GM23338 (cell line): ENCODE results near the gene REELD1. TPM values are rescaled to one million over a fixed set of nuclear protein-coding genes. Genes with fewer than 3 reads are reported as not detected.

Experiments
- ATAC-seq: fragments of 200-7000 bp; cut with Tn5 transposase; 3 replicates; pipeline ENCODE4 v1.9.1; 2020
- DNase-seq: peaks from one replicate; pipeline ENCODE4 v3.0.0-alpha.2; 2015; ENCODE audit warnings: low spot score
- H2AFZ ChIP-seq: fragments of 200-600 bp; sonication (generic); 2 replicates; pipeline ENCODE4 v1.8.0; 2016; ENCODE audit warnings: antibody characterized with exemption, mild to moderate bottlenecking, moderate library complexity
- H3F3A ChIP-seq: fragments of 200-600 bp; sonication (generic); replicated peaks from 2 replicates; pipeline ENCODE4 v1.8.0; 2017; ENCODE audit warnings: antibody characterized with exemption, mixed run types, low read depth
- H3K27ac ChIP-seq: fragments of 200-600 bp; sonication (generic); 2 replicates; pipeline ENCODE4 v1.6.1; 2016; ENCODE audit warnings: low read depth
- H3K27me3 ChIP-seq: fragments of 200-600 bp; sonication (generic); 2 replicates; pipeline ENCODE4 v1.8.0; 2016; ENCODE audit warnings: mild to moderate bottlenecking, mixed run types, moderate library complexity; ENCODE audit not compliant: insufficient read depth
- H3K36me3 ChIP-seq: fragments of 200-600 bp; sonication (generic); 2 replicates; pipeline ENCODE4 v1.8.0; 2016; ENCODE audit warnings: mild to moderate bottlenecking; ENCODE audit not compliant: insufficient read depth
- H3K4me1 ChIP-seq: fragments of 200-600 bp; sonication (generic); 2 replicates; pipeline ENCODE4 v1.8.0; 2016; ENCODE audit warnings: mild to moderate bottlenecking, moderate library complexity; ENCODE audit not compliant: insufficient read depth
- H3K4me2 ChIP-seq: fragments of 200-600 bp; sonication (generic); 2 replicates; pipeline ENCODE4 v1.7.1; 2017; ENCODE audit warnings: mixed run types
- H3K4me3 ChIP-seq: fragments of 200-600 bp; sonication (generic); 2 replicates; pipeline ENCODE4 v1.6.1; 2016; ENCODE audit warnings: mixed run types
- H3K79me2 ChIP-seq: fragments of 200-600 bp; sonication (generic); replicated peaks from 2 replicates; pipeline ENCODE4 v1.8.0; 2017; ENCODE audit warnings: mild to moderate bottlenecking; ENCODE audit not compliant: insufficient read depth
- H3K9me2 ChIP-seq: fragments of 200-600 bp; sonication (generic); 2 replicates; pipeline ENCODE4 v1.8.0; 2017; ENCODE audit not compliant: insufficient read depth
- H4K20me1 ChIP-seq: fragments of 200-600 bp; sonication (generic); replicated peaks from 2 replicates; pipeline ENCODE4 v1.8.0; 2017; ENCODE audit warnings: mild to moderate bottlenecking; ENCODE audit not compliant: insufficient read depth
- H3K27ac Mint-ChIP-seq: 2 replicates; pipeline ENCODE4 v1.8.0; 2020; ENCODE audit warnings: inconsistent platforms, mild to moderate bottlenecking, moderate library complexity, mixed read lengths
- H3K27me3 Mint-ChIP-seq: 3 replicates; pipeline ENCODE4 v1.8.0; 2022; ENCODE audit warnings: low read depth, mild to moderate bottlenecking, moderate library complexity, mixed read lengths, inconsistent platforms; ENCODE audit not compliant: insufficient read depth, poor library complexity
- H3K36me3 Mint-ChIP-seq: 3 replicates; pipeline ENCODE4 v1.8.0; 2021; ENCODE audit warnings: low read depth, mild to moderate bottlenecking, inconsistent platforms, moderate library complexity, mixed read lengths
- H3K4me1 Mint-ChIP-seq: 3 replicates; pipeline ENCODE4 v1.8.0; 2020; ENCODE audit warnings: mild to moderate bottlenecking, inconsistent platforms, mixed read lengths
- H3K4me3 Mint-ChIP-seq: 3 replicates; pipeline ENCODE4 v1.8.0; 2021; ENCODE audit warnings: moderate library complexity, mild to moderate bottlenecking, inconsistent platforms, mixed read lengths
- H3K9me3 Mint-ChIP-seq: 3 replicates; pipeline ENCODE4 v1.8.0; 2020; ENCODE audit warnings: moderate library complexity, mild to moderate bottlenecking, inconsistent platforms, mixed read lengths
- CREB1 ChIP-seq: fragments of 250-450 bp; sonication (Bioruptor Pico); IDR thresholded peaks from 2 replicates; pipeline ENCODE4 v1.5.0; 2020; ENCODE audit warnings: low read depth, mild to moderate bottlenecking, moderate library complexity
- EZH2 ChIP-seq: fragments of 200-600 bp; sonication (generic); IDR thresholded peaks from one replicate; pipeline ENCODE4 v1.8.0; 2017; ENCODE audit warnings: antibody characterized with exemption, mild to moderate bottlenecking, low read depth; ENCODE audit not compliant: unreplicated experiment
- EZH2phosphoT487 ChIP-seq: fragments of 200-600 bp; sonication (generic); IDR thresholded peaks from one replicate; pipeline ENCODE4 v1.8.1; 2018; ENCODE audit warnings: antibody characterized with exemption; ENCODE audit not compliant: unreplicated experiment
- JUNB ChIP-seq: IDR thresholded peaks from one replicate; pipeline ENCODE4 v1.6.1; 2016; ENCODE audit warnings: antibody characterized with exemption; ENCODE audit not compliant: unreplicated experiment
- NANOG ChIP-seq: IDR thresholded peaks from 2 replicates; pipeline ENCODE4 v1.6.1; 2016; ENCODE audit warnings: antibody characterized with exemption, borderline replicate concordance
- POLR2AphosphoS5 ChIP-seq: IDR thresholded peaks from 2 replicates; pipeline ENCODE4 v1.6.1; 2016; ENCODE audit warnings: antibody characterized with exemption, low read depth
- STAT1 ChIP-seq: IDR thresholded peaks from one replicate; pipeline ENCODE4 v1.6.1; 2016; ENCODE audit warnings: antibody characterized with exemption; ENCODE audit not compliant: unreplicated experiment
- ZNF114 ChIP-seq: fragments of 250-450 bp; sonication (Bioruptor Pico); IDR thresholded peaks from 2 replicates; pipeline ENCODE4 v1.5.0; 2020; ENCODE audit warnings: mild to moderate bottlenecking, moderate library complexity
- ZNF331 ChIP-seq: fragments of 250-450 bp; sonication (Bioruptor Pico); IDR thresholded peaks from 2 replicates; pipeline ENCODE4 v1.5.0; 2020; ENCODE audit warnings: low read depth, mild to moderate bottlenecking, moderate library complexity
- polyA plus RNA-seq: library from polyadenylated mRNA; unstranded; fragments of >200 nt; fragmentation: Nextera tagmentation; extraction: Ambion mirVana; gene quantifications from 2 replicates; pipeline ENCODE4 v1.2.1, GENCODE V29; 2016
- total RNA-seq: library from RNA; depleted of rRNA; stranded (reverse); fragments of >200 nt; shearing (Covaris generic); gene quantifications from 2 replicates; pipeline ENCODE4 v1.2.3, GENCODE V29; 2014
- TF ChIP-seq, protein P1 (sequence below): IDR thresholded peaks from 2 replicates; pipeline ENCODE4 v1.6.1; 2016; ENCODE audit warnings: antibody characterized with exemption
- TF ChIP-seq, protein P2 (sequence below), 2 experiments: fragments of 200-600 bp in 1 of 2; sonication (generic) in 1 of 2; conservative IDR thresholded peaks; 2 replicates each; pipeline versions ENCODE4 v1.5.1 to v1.6.1; 2016 to 2017; ENCODE audit warnings: antibody characterized with exemption in 2 of 2, low read depth in 2 of 2, mild to moderate bottlenecking in 2 of 2, moderate library complexity in 1 of 2
- TF ChIP-seq, protein P3 (sequence below): fragments of 250-450 bp; sonication (Bioruptor Pico); IDR thresholded peaks from 2 replicates; pipeline ENCODE4 v1.5.0; 2020; ENCODE audit warnings: mild to moderate bottlenecking, moderate library complexity
- TF ChIP-seq, protein P4 (sequence below): IDR thresholded peaks from one replicate; pipeline ENCODE4 v1.6.1; 2018; ENCODE audit warnings: antibody characterized with exemption; ENCODE audit not compliant: unreplicated experiment

The REELD1 gene
- total and polyA plus RNA-seq, 2 experiments from 2014 or later = 0.19 TPM; not detected in 1

DNA sequence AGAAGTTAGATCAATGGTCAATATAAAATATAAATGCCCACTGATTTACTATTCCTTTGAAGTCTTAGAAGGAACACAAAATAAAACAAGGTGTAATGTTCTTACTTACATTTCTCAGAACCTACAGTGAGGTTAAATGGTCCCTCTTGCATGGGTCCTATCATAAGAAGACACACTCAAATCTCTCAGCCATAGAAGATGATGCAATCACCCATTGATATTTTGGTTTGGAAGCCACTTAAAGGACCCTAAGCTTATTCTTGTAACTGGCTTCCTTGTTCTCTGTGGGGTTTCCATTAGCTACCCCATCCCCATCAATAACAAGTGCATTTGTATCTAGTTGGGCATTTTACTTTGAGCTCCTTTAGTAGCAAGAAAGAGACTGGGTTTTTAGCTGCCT lies 15.1 kb downstream of the REELD1 start:
- no peak overlapping the region for H2AFZ ChIP-seq

More for the DNA sequence above, 15.1 kb downstream of the REELD1 start:
- no peak overlapping the region for H3K27ac Mint-ChIP-seq
- Histone ChIP-seq H3F3A (no peaks in the 10 kb centered on the region), H3K4me2 (no peak overlapping the region), H4K20me1 (no peaks in the 10 kb centered on the region), H3K4me1 (no peaks in the 10 kb centered on the region), H3K36me3 (no peaks in the 10 kb centered on the region), H3K4me3 (no peak overlapping the region), H3K27ac (no peak overlapping the region), H3K27me3 (no peaks in the 10 kb centered on the region), H3K9me2 (no peaks in the 10 kb centered on the region; the same call in 1 of the 2 replicates), H3K79me2 (no peaks in the 10 kb centered on the region)
- H3K36me3 Mint-ChIP-seq = no peaks in the 10 kb centered on the region
- H3K27me3 Mint-ChIP-seq = peaks cover 2% of the 10 kb centered on the region
- H3K9me3 Mint-ChIP-seq = peaks cover 2% of the 10 kb centered on the region; the same call in 1 of the 3 replicates
- DNase-seq (no peak), ATAC-seq (no peak)
- H3K4me3 Mint-ChIP-seq = no peak overlapping the region
- H3K4me1 Mint-ChIP-seq = no peaks in the 10 kb centered on the region
- no peak for TF ChIP-seq NANOG
- TF ChIP-seq CREB1 (CRISPR knock-in tag) = no peak
- TF ChIP-seq STAT1 = no peak
- no peak for TF ChIP-seq ZNF331 (CRISPR knock-in tag)
- TF ChIP-seq EZH2 = no peak
- TF ChIP-seq, protein P1, sequence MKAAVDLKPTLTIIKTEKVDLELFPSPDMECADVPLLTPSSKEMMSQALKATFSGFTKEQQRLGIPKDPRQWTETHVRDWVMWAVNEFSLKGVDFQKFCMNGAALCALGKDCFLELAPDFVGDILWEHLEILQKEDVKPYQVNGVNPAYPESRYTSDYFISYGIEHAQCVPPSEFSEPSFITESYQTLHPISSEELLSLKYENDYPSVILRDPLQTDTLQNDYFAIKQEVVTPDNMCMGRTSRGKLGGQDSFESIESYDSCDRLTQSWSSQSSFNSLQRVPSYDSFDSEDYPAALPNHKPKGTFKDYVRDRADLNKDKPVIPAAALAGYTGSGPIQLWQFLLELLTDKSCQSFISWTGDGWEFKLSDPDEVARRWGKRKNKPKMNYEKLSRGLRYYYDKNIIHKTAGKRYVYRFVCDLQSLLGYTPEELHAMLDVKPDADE = no peak
- no peak for TF ChIP-seq JUNB
- TF ChIP-seq EZH2phosphoT487 = no peak
- TF ChIP-seq, protein P2, sequence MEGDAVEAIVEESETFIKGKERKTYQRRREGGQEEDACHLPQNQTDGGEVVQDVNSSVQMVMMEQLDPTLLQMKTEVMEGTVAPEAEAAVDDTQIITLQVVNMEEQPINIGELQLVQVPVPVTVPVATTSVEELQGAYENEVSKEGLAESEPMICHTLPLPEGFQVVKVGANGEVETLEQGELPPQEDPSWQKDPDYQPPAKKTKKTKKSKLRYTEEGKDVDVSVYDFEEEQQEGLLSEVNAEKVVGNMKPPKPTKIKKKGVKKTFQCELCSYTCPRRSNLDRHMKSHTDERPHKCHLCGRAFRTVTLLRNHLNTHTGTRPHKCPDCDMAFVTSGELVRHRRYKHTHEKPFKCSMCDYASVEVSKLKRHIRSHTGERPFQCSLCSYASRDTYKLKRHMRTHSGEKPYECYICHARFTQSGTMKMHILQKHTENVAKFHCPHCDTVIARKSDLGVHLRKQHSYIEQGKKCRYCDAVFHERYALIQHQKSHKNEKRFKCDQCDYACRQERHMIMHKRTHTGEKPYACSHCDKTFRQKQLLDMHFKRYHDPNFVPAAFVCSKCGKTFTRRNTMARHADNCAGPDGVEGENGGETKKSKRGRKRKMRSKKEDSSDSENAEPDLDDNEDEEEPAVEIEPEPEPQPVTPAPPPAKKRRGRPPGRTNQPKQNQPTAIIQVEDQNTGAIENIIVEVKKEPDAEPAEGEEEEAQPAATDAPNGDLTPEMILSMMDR (conservative IDR thresholded peaks at IDR 0.05; ENCODE audit: low read depth in 2 of 2) = no peak
- TF ChIP-seq, protein P3, sequence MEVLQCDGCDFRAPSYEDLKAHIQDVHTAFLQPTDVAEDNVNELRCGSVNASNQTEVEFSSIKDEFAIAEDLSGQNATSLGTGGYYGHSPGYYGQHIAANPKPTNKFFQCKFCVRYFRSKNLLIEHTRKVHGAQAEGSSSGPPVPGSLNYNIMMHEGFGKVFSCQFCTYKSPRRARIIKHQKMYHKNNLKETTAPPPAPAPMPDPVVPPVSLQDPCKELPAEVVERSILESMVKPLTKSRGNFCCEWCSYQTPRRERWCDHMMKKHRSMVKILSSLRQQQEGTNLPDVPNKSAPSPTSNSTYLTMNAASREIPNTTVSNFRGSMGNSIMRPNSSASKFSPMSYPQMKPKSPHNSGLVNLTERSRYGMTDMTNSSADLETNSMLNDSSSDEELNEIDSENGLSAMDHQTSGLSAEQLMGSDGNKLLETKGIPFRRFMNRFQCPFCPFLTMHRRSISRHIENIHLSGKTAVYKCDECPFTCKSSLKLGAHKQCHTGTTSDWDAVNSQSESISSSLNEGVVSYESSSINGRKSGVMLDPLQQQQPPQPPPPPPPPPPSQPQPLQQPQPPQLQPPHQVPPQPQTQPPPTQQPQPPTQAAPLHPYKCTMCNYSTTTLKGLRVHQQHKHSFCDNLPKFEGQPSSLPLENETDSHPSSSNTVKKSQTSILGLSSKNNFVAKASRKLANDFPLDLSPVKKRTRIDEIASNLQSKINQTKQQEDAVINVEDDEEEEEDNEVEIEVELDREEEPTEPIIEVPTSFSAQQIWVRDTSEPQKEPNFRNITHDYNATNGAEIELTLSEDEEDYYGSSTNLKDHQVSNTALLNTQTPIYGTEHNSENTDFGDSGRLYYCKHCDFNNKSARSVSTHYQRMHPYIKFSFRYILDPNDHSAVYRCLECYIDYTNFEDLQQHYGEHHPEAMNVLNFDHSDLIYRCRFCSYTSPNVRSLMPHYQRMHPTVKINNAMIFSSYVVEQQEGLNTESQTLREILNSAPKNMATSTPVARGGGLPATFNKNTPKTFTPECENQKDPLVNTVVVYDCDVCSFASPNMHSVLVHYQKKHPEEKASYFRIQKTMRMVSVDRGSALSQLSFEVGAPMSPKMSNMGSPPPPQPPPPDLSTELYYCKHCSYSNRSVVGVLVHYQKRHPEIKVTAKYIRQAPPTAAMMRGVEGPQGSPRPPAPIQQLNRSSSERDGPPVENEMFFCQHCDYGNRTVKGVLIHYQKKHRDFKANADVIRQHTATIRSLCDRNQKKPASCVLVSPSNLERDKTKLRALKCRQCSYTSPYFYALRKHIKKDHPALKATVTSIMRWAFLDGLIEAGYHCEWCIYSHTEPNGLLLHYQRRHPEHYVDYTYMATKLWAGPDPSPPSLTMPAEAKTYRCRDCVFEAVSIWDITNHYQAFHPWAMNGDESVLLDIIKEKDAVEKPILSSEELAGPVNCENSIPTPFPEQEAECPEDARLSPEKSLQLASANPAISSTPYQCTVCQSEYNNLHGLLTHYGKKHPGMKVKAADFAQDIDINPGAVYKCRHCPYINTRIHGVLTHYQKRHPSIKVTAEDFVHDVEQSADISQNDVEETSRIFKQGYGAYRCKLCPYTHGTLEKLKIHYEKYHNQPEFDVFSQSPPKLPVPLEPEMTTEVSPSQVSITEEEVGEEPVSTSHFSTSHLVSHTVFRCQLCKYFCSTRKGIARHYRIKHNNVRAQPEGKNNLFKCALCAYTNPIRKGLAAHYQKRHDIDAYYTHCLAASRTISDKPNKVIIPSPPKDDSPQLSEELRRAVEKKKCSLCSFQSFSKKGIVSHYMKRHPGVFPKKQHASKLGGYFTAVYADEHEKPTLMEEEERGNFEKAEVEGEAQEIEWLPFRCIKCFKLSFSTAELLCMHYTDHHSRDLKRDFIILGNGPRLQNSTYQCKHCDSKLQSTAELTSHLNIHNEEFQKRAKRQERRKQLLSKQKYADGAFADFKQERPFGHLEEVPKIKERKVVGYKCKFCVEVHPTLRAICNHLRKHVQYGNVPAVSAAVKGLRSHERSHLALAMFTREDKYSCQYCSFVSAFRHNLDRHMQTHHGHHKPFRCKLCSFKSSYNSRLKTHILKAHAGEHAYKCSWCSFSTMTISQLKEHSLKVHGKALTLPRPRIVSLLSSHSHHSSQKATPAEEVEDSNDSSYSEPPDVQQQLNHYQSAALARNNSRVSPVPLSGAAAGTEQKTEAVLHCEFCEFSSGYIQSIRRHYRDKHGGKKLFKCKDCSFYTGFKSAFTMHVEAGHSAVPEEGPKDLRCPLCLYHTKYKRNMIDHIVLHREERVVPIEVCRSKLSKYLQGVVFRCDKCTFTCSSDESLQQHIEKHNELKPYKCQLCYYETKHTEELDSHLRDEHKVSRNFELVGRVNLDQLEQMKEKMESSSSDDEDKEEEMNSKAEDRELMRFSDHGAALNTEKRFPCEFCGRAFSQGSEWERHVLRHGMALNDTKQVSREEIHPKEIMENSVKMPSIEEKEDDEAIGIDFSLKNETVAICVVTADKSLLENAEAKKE (CRISPR knock-in tag) = no peak
- TF ChIP-seq, protein P4, sequence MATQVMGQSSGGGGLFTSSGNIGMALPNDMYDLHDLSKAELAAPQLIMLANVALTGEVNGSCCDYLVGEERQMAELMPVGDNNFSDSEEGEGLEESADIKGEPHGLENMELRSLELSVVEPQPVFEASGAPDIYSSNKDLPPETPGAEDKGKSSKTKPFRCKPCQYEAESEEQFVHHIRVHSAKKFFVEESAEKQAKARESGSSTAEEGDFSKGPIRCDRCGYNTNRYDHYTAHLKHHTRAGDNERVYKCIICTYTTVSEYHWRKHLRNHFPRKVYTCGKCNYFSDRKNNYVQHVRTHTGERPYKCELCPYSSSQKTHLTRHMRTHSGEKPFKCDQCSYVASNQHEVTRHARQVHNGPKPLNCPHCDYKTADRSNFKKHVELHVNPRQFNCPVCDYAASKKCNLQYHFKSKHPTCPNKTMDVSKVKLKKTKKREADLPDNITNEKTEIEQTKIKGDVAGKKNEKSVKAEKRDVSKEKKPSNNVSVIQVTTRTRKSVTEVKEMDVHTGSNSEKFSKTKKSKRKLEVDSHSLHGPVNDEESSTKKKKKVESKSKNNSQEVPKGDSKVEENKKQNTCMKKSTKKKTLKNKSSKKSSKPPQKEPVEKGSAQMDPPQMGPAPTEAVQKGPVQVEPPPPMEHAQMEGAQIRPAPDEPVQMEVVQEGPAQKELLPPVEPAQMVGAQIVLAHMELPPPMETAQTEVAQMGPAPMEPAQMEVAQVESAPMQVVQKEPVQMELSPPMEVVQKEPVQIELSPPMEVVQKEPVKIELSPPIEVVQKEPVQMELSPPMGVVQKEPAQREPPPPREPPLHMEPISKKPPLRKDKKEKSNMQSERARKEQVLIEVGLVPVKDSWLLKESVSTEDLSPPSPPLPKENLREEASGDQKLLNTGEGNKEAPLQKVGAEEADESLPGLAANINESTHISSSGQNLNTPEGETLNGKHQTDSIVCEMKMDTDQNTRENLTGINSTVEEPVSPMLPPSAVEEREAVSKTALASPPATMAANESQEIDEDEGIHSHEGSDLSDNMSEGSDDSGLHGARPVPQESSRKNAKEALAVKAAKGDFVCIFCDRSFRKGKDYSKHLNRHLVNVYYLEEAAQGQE = no peak
- no peak for TF ChIP-seq POLR2AphosphoS5
- TF ChIP-seq ZNF114 = no peak
